ENCODE measurements around the gene CYBC1.

CYBC1 gene

GRCh38 chr17:82495844-82496528 is 45.4 kb upstream of the CYBC1 start:
- no peaks in the 10 kb centered on the region for H3K36me3 ChIP-seq (ENCODE audit: low read depth)
- H3K4me3 ChIP-seq (ENCODE audit: severe bottlenecking) = no peak overlapping the region
- no peaks in the 10 kb centered on the region for H3K9me3 ChIP-seq (ENCODE audit: severe bottlenecking)
- TF ChIP-seq CTCF (IDR thresholded peaks at IDR 0.05; ENCODE audit: poor library complexity, severe bottlenecking) = no peak
- DNase-seq (ENCODE audit: low spot score) (no peak), ATAC-seq (ENCODE audit: low read depth) (peak; percentile 33)
- peak overlapping the region; percentile 53 for H3K27ac ChIP-seq (ENCODE audit: poor library complexity, severe bottlenecking)
- peaks cover 27% of the 10 kb centered on the region for H3K4me1 ChIP-seq (ENCODE audit: insufficient read depth, poor library complexity, severe bottlenecking)
- H3K27me3 ChIP-seq (ENCODE audit: insufficient read depth, poor library complexity, severe bottlenecking) = no peaks in the 10 kb centered on the region

- DNase-seq (ENCODE audit: low spot score) (no peak), ATAC-seq (ENCODE audit: low read depth) (peak; percentile 68)
- Histone ChIP-seq H3K4me3 (ENCODE audit: severe bottlenecking) (no peak overlapping the region), H3K27me3 (ENCODE audit: insufficient read depth, poor library complexity, severe bottlenecking) (no peaks in the 10 kb centered on the region), H3K27ac (ENCODE audit: poor library complexity, severe bottlenecking) (peak overlapping the region; percentile 53), H3K36me3 (ENCODE audit: low read depth) (no peaks in the 10 kb centered on the region), H3K4me1 (ENCODE audit: insufficient read depth, poor library complexity, severe bottlenecking) (peaks cover 27% of the 10 kb centered on the region), H3K9me3 (ENCODE audit: severe bottlenecking) (no peaks in the 10 kb centered on the region)
- peak; percentile 95 for TF ChIP-seq CTCF (IDR thresholded peaks at IDR 0.05; ENCODE audit: poor library complexity, severe bottlenecking)
These were observed 43.9 kb upstream of the CYBC1 start for GRCh38 chr17:82494236-82495055.

- H3K36me3 ChIP-seq (ENCODE audit: low read depth) = no peaks in the 10 kb centered on the region
- H3K4me1 ChIP-seq (ENCODE audit: insufficient read depth, poor library complexity, severe bottlenecking) = peaks cover 27% of the 10 kb centered on the region
- H3K27me3 ChIP-seq (ENCODE audit: insufficient read depth, poor library complexity, severe bottlenecking) = no peaks in the 10 kb centered on the region
- no peak overlapping the region for H3K4me3 ChIP-seq (ENCODE audit: severe bottlenecking)
- H3K27ac ChIP-seq (ENCODE audit: poor library complexity, severe bottlenecking) = peak overlapping the region; percentile 29
- DNase-seq (ENCODE audit: low spot score) = no peak
- no peaks in the 10 kb centered on the region for H3K9me3 ChIP-seq (ENCODE audit: severe bottlenecking)
- no peak for TF ChIP-seq CTCF (IDR thresholded peaks at IDR 0.05; ENCODE audit: poor library complexity, severe bottlenecking)
- peak; percentile 1; the same call in 2 of the 3 replicates for ATAC-seq (ENCODE audit: low read depth)
These were observed 42.8 kb upstream of the CYBC1 start for GRCh38 chr17:82493226-82493781.

- Histone ChIP-seq H3K27me3 (ENCODE audit: insufficient read depth, poor library complexity, severe bottlenecking) (no peaks in the 10 kb centered on the region), H3K4me1 (ENCODE audit: insufficient read depth, poor library complexity, severe bottlenecking) (peaks cover 27% of the 10 kb centered on the region), H3K27ac (ENCODE audit: poor library complexity, severe bottlenecking) (peak overlapping the region; percentile 29), H3K9me3 (ENCODE audit: severe bottlenecking) (no peaks in the 10 kb centered on the region), H3K4me3 (ENCODE audit: severe bottlenecking) (no peak overlapping the region), H3K36me3 (ENCODE audit: low read depth) (no peaks in the 10 kb centered on the region)
- ATAC-seq (ENCODE audit: low read depth) (peak; percentile 48), DNase-seq (ENCODE audit: low spot score) (no peak)
- TF ChIP-seq CTCF (IDR thresholded peaks at IDR 0.05; ENCODE audit: poor library complexity, severe bottlenecking) = no peak
These were observed 42.2 kb upstream of the CYBC1 start for GRCh38 chr17:82492643-82493225.
